NCI-H2081 treated with DMSO at 0.1 percent for 48 hours (cell line): Measurements from ENCODE around the gene PPP3CA.
"Not testable (repeated sequence)": the region's sequence is repeated elsewhere in the genome, so short reads cannot be mapped to it uniquely, and the experiment has no call there.

Experiments used
- DNase-seq: peaks from one replicate; lab custom pipeline; 2025; lab: John Stamatoyannopoulos, UW

PPP3CA gene

GRCh38 chr4:101141230-101141629, 206.1 kb downstream of the PPP3CA start:
- DNase-seq: no peak

- no peak for DNase-seq
These were observed 207.1 kb downstream of the PPP3CA start for GRCh38 chr4:101140228-101140627.

- DNase-seq: no peak
These were observed 210.7 kb downstream of the PPP3CA start for GRCh38 chr4:101136373-101137370.

- no peak for DNase-seq
These were observed 211.8 kb downstream of the PPP3CA start for GRCh38 chr4:101135371-101136010.

- DNase-seq: not testable (repeated sequence)
These were observed 216.3 kb downstream of the PPP3CA start for GRCh38 chr4:101131058-101131457.

DNA sequence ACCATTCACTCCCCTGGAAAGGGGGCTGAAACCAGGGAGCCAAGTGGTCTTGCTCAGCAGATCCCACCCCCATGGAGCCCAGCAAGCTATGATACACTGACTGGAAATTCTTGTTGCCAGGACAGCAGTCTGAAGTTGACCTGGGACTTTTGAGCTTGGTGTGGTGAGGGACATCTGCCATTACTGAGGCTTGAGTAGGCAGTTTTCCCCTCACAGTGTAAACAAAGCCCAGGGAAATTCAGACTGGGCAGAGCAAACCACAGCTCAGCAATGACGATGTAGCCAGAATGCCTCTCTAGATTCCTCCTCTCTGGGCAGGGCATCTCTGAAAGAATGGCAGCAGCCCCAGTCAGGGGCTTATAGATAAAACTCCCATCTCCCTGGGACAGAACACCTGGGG, 218.4 kb downstream of the PPP3CA start:
- DNase-seq: not testable (repeated sequence)

DNA sequence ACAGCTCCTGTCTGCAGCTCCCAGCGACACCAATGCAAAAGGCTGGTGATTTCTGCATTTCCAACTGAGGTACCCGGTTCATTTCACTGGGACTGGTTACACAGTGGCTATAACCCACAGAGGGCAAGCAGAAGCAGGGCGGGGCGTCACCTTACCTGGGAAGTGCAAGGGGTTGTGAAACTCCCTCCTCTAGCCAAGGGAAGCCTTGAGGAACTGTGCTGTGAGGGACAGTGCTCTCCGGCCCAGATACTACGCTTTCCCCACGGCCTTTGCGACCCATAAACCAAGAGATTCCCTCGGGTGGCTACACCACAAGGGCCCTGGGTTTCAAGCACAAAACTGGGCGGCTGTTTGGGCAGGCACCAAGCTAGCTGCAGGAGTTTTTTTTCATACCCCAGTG, 218.9 kb downstream of the PPP3CA start:
- DNase-seq: no peak

GRCh38 chr4:101127176-101127790, 220.0 kb downstream of the PPP3CA start:
- DNase-seq: no peak

DNA sequence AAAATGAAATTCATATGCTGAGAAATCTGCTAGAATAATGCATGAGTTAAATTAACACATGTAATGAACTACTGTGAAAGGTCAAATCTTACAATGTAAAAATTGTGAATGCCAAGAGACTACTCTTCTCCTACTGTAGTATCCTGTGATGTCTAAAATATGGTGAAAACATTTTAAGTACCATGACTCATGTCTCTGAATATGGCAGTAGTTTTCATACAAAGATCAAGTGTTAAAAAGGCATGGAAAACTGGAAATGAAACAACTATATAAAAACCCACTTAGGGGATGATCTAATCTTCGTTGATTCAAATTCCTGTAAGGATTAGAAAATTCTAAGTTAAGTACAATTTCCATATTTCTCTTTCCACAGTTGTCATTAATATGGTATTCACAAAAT, 221.3 kb downstream of the PPP3CA start:
- DNase-seq: no peak

DNA sequence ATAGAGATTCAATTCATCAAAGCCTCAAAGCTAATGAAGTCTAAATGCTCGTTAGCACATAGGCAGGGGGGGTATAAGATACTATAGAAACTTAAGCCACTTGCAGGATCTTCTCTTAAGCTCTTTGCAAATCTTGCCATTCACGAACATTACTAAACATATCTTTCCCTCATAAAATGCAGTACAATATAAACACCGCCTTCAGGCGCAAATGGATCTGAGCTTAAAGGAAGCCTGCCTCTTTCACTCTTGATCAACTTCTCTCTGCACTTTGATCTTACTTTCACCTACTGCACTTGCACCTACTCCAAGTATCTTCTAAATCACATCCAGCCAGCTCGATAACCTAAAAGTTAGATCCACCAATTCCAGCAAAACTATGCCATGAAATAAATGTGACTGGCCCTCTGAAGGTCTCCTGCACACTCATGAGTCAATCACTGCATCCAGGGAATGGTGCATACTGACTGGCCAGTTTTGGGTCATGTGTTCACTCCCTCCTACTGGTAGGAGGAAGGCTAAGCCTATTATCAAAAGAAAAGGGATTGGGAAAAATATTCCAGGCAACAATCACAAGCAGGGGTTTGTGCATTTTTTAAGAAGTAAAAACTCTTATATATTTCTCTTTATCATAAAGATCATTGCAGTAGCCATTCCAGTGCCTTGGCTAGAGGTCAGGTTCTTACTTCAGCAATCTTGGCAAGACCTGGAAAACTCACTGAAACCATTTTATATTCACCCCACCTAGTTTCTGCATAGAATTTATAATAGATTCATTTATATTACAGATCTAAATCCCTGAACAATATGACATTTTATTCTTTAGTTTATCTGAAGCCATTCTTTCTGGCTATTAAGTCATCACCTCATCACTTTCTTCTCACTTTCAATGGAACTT, 222.0 kb downstream of the PPP3CA start:
- DNase-seq: no peak

DNA sequence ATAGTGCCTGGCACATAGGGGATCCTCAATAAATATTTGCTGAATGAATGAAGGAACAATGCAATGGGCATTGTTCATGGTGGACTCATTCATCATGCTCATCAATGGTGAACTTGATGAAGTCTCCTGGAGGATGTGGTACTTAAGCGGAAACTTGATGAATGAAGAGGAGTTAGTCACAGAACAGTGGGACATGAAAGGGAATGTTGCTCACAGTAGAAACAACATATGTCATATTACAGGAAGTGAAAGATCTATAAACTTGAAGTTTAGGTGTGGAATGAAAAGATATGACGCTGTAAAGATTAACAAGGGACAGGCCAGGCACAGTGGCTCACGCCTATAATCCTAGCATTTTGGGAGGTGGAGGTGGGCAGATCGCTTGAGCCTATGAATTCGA, 224.1 kb downstream of the PPP3CA start:
- no peak for DNase-seq

DNA sequence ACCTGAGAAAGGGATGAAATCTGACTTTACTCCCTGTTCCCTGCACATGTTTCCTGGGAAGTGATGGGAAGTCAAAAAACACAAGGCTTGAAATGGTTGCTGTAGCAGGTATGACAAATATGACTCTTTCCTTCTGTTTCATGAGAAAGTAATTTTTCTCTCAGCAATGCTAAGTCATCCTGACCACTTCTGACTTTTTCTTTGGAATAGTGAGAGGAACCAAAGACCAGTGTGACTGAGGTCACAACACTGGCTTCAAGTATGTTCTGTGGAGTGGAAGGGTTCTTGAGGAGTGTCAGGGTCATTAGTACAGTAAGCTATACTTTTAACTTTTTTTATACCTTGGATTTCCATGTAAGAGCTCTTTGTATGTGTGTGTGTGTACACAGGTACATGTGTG, 225.3 kb downstream of the PPP3CA start:
- no peak for DNase-seq

DNA sequence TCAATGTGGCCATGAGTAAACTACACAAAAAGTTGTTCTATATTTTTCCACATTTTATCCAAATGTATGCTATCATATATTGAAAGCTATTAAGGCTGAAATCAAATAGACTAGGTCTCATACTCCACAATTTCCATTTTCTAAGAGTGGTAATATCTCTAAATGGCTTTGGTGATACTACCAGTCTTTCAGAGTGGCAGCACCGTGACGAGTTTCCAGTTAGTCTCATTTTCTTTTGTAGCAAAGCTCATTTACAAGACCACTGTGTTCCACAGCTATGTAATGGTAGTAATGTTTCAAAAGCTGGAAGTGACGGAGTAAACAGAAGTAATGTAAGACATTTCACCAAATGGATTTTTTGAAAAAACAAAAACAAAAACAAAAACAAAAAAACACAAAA, 228.2 kb downstream of the PPP3CA start:
- no peak for DNase-seq

- no peak for DNase-seq
These were observed 228.7 kb downstream of the PPP3CA start for GRCh38 chr4:101118617-101119016.

GRCh38 chr4:101115887-101116286, 231.4 kb downstream of the PPP3CA start:
- DNase-seq: no peak

DNA sequence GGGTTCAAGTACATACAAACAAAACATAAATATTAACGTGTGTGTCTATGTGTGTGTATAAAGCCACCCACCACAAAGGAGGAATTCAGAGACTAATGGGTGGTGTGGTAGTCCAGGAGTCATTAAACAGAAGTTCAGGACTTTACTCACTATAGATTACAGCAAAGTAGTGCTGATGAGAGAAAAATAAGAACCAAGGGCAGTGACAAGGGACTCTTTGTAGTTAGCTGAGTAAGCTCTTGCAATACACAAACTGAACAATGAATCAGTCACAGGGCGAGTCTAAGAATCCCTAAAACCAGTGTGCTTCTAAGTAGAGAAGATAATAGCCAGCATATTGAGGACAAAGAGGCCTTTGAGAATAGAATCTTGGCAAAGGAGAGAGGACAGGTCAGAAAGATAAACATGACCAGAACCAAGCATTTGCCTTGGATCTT, 232.4 kb downstream of the PPP3CA start:
- DNase-seq: no peak

DNA sequence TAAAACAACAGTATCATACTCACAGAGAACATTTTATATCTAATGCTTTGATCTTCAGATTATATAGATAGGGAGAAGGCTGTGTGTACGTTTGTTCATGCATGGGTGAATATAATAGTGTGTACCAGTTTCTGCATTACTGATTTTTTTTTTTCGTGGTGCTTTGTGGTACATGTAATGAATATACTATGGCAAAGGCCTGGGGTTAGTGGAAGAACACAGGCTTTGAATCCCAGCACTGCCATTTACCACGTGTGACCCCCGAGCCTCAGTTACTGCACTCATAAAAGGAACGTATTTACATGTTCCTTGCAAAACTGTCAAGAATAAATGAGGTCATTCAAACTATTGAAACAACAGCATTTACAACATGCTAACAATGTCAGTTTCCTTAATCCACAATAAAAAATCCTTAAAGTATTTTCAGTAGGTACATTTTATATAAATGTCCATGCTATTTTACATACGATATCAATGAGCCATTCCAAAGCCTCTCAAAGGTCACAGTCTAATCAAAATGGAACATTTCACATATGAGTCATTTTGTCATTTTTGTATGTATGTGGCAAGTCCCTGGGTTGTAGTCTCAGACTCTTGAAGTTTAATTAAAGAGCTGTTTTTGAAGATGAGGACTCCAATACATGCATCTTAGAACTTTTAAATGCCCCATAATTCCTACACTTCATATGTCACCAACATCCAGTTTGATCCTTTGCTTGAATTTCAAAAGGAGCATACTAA, 242.8 kb downstream of the PPP3CA start:
- no peak for DNase-seq

GRCh38 chr4:101103381-101104142, 243.8 kb downstream of the PPP3CA start:
- DNase-seq: no peak

DNA sequence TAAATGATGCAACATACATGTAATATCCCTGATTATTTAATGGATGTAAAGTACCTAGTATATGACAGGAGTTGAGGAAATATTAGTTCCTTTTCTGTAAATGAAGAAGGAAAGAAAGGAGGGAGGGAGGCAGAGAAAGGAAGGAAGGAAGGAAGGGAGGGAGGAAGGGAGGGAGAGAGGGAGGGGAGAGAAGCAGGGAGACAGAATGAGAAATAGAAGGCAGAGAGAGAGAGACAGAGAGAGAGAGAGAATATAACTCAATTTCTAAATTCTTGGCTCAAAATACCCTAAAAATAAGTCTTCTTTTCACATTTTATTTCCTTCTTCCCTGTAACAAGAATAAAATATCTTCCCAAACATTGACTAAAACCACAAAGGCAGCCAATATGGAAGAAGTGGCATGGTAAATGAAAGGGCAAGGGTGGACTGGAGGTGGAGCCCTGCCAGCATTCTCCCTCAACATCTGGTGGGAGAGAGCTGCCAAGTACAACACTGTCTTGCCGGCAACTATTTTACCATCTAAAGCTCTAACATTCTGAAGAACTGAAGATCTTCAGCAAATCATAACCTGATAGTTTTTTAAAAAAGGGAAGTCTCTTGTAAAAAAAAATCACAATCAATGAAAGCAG, 245.1 kb downstream of the PPP3CA start:
- no peak for DNase-seq

DNA sequence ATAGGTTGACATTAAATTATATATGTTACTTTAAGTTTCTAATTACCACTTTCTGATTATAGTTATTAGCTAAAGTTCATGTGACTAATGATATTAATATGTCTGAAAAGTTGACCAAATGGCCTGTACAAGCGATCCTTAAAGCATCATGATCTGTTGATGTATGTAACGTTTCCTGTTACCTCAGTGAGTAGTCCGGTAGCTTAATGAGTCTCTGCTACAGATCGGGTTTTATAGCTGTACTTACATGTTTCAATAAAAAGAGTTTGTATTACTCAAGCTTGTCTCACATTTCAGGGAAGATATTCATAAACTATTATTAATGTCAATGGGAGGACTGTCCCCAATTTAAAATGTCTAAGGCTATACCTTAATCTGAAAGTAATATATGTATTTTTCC, 246.3 kb downstream of the PPP3CA start:
- no peak for DNase-seq
